Endometrial microvascular endothelial cells (primary cell): ENCODE results near the gene STPG4. TPM values are rescaled to one million over a fixed set of nuclear protein-coding genes. Genes with fewer than 3 reads are reported as not detected.

Source experiments
- in situ Hi-C: cut with HindIII; loops from 2 replicates; pipeline ENCODE4 v1.10.0; 2017; ENCODE audit warnings: low sequenced_read_pairs, low pct_unique_long_range_greater_than_20kb; ENCODE audit errors: inconsistent ontology term
- total RNA-seq: library from RNA; depleted of rRNA; stranded (reverse); fragments of >200 nt; gene quantifications from one replicate; pipeline ENCODE4 v1.2.3, GENCODE V29; 2015; ENCODE audit errors: inconsistent ontology term

STPG4 gene
- total RNA-seq, 1 donor from 2014 or later, result not detected

GRCh38 chr2:47049502-47049901 is 105.6 kb downstream of the STPG4 start:
- in situ Hi-C loops, result no loop called here

- in situ Hi-C loops, result no loop called here
Measured at GRCh38 chr2:47048801-47049480, 106.2 kb downstream of the STPG4 start.

- in situ Hi-C loops, result no loop called here
Measured at GRCh38 chr2:47046271-47046670, 108.8 kb downstream of the STPG4 start.

GRCh38 chr2:47043891-47044239 is 111.2 kb downstream of the STPG4 start:
- in situ Hi-C loops, result no loop called here

GRCh38 chr2:47043142-47043890 is 111.8 kb downstream of the STPG4 start:
- in situ Hi-C loops, result no loop called here

- in situ Hi-C loops, result no loop called here
Measured at GRCh38 chr2:47041891-47042684, 113.0 kb downstream of the STPG4 start.

GRCh38 chr2:47041063-47041462 is 114.0 kb downstream of the STPG4 start:
- in situ Hi-C loops, result no loop called here

- in situ Hi-C loops, result no loop called here
Measured at GRCh38 chr2:47040651-47041050, 114.5 kb downstream of the STPG4 start.

GRCh38 chr2:47039913-47040562 is 115.1 kb downstream of the STPG4 start:
- in situ Hi-C loops, result no loop called here

GRCh38 chr2:47039489-47039870 is 115.6 kb downstream of the STPG4 start:
- in situ Hi-C loops, result no loop called here

GRCh38 chr2:47038656-47039488 is 116.2 kb downstream of the STPG4 start:
- in situ Hi-C loops, result no loop called here

GRCh38 chr2:47037678-47038077 is 117.4 kb downstream of the STPG4 start:
- in situ Hi-C loops, result no loop called here

Other genes starting within 250 kb of the STPG4 start
- 320 TPM for gene MCFD2, start 239.5 kb downstream of the STPG4 start, total RNA-seq
- 15.8 TPM for gene TTC7A, start 214.1 kb downstream of the STPG4 start, total RNA-seq
- 728 TPM for gene CALM2, start 21.2 kb upstream of the STPG4 start, total RNA-seq
- not detected for gene EPCAM, start 214.0 kb upstream of the STPG4 start, total RNA-seq
- gene MSH2, start 247.8 kb upstream of the STPG4 start, total RNA-seq, result 36.1 TPM